DMS79 treated with DMSO at 0.1 percent for 48 hours (cell line): ENCODE results near the gene SETX.
A peak's percentile ranks its signal among the peaks of the same experiment; 100 is the strongest.

ENCODE experiments used
- DNase-seq: peaks from one replicate; lab custom pipeline; 2025; lab: John Stamatoyannopoulos, UW

SETX gene

GRCh38 chr9:132216861-132217619, 137.7 kb downstream of the SETX start:
- DNase-seq = no peak

- DNase-seq = peak; percentile 74
These were observed 140.7 kb downstream of the SETX start for GRCh38 chr9:132214027-132214622.

GRCh38 chr9:132211570-132211969, 143.2 kb downstream of the SETX start:
- no peak for DNase-seq
